Vagina (tissue), 2 donors: ENCODE data around the gene MCF2L. TPM values are rescaled to one million over a fixed set of nuclear protein-coding genes. Genes with fewer than 3 reads are reported as not detected.

Experiments
- DNase-seq, 2 donors: peaks; one replicate each; pipeline ENCODE4 v3.0.0-alpha.2; 2017; ENCODE audit errors: extremely low spot score in 2 of 2
- H3K27ac ChIP-seq: fragments of 200-600 bp; sonication (generic); one replicate; pipeline ENCODE4 v1.5.1; 2019
- H3K27me3 ChIP-seq: fragments of 200-600 bp; sonication (generic); one replicate; pipeline ENCODE4 v1.5.1; 2019
- H3K36me3 ChIP-seq, 2 donors: fragments of 200-600 bp; sonication (generic); one replicate each; pipeline ENCODE4 v1.5.1; 2017 to 2019
- H3K4me1 ChIP-seq: fragments of 200-600 bp; sonication (generic); one replicate; pipeline ENCODE4 v1.5.1; 2019
- H3K4me3 ChIP-seq, 2 donors: fragments of 200-600 bp; sonication (generic); 1 replicate in 1 of 2; 2 replicates in 1 of 2; pipeline ENCODE4 v1.5.1; 2016 to 2019
- H3K9me3 ChIP-seq: fragments of 200-600 bp; sonication (generic); one replicate; pipeline ENCODE4 v1.5.1; 2019
- CTCF ChIP-seq, 3 experiments: fragments of 450-650 bp in 2 of 3; fragments of 200-600 bp in 1 of 3; sonication (generic) in 1 of 3; IDR thresholded peaks; one replicate each; pipeline ENCODE4 v1.5.1; 2017 to 2019; ENCODE audit warnings: antibody characterized with exemption in 3 of 3, mild to moderate bottlenecking in 2 of 3, moderate library complexity in 2 of 3
- POLR2A ChIP-seq, 2 donors: fragments of 450-650 bp; IDR thresholded peaks; one replicate each; pipeline ENCODE4 v1.6.1; 2017; ENCODE audit warnings: antibody characterized with exemption in 2 of 2, mild to moderate bottlenecking in 2 of 2, moderate library complexity in 2 of 2
- POLR2AphosphoS5 ChIP-seq, 2 donors: sonication (generic); formaldehyde crosslinking; IDR thresholded peaks; one replicate each; pipeline ENCODE4 v1.9.0; 2017; ENCODE audit warnings: antibody characterized with exemption in 2 of 2, mild to moderate bottlenecking in 2 of 2, low read depth in 1 of 2; ENCODE audit not compliant: insufficient read depth in 1 of 2
- intact Hi-C: fragments of 100-400 bp; cut with DNase I; formaldehyde crosslinking; loops from one replicate; pipeline ENCODE4 v1.15.1; 2023
- total RNA-seq: library from RNA; depleted of rRNA; stranded (reverse); fragments of >200 nt; gene quantifications from one replicate; pipeline ENCODE4 v1.2.3, GENCODE V29; 2016

MCF2L gene
- total RNA-seq, 1 donor from 2014 or later, result 45.4 TPM

DNA sequence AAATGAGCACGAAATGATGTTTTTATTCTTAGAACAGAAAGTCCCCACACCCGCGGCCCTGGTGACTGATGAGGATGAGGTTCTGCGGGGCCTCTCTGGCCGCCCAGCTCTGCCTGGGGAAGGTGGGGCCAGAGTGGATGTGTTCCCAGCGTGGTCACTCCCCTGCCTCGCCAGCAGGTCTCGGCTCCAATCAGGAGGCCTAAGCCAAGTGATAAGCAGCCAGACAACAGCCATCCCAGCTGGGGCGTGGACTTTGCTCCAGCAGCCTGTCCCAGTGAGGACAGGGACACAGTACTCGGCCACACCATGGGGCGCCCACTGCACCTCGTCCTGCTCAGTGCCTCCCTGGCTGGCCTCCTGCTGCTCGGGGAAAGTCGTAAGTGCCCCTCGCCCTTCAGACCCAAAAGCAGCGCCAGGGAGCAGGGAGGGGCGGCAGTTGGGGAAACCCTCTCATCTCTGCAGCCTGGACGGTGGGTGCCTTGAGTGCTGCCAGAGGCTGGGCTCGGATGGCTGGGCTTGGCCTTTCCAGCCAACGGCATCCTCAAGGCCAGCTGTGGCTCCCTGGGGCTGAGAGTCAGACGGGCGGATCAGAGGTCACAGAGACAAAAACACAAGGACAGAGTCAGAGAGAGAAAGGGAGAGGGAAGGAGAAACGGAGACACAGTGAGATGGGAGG lies 153.7 kb downstream of the MCF2L start, which contains the start of gene F10:
F10 (plus strand) TSS at position 250 of the 676 bp plus-strand sequence; CDS start at position 307, 57 bp downstream.
- Histone ChIP-seq H3K4me1 (peaks cover 18% of the 10 kb centered on the region), H3K27ac (peak within 1 kb of the TSS; percentile 87), H3K36me3 (no peaks in the 10 kb centered on the region), H3K9me3 (no peaks in the 10 kb centered on the region), H3K27me3 (no peaks in the 10 kb centered on the region), H3K4me3 (peak within 1 kb of the TSS; percentile 38 to 39)
- intact Hi-C loops, result no loop called here
- DNase-seq, result peak in 1 of 2 donors; percentile 87
- peak in 1 of 2 donors; percentile 17 for TF ChIP-seq POLR2A (IDR thresholded peaks at IDR 0.05)
- TF ChIP-seq POLR2AphosphoS5 (IDR thresholded peaks at IDR 0.05; ENCODE audit: insufficient read depth in 1 of 2, low read depth in 1 of 2), result peak in 1 of 2 donors; percentile 78
- no peak for TF ChIP-seq CTCF (IDR thresholded peaks at IDR 0.05)

- Histone ChIP-seq H3K4me1 (peaks cover 18% of the 10 kb centered on the region), H3K36me3 (no peaks in the 10 kb centered on the region), H3K9me3 (no peaks in the 10 kb centered on the region), H3K27me3 (no peaks in the 10 kb centered on the region), H3K4me3 (peak overlapping the region; percentile 38 to 39), H3K27ac (peak overlapping the region; percentile 87)
- TF ChIP-seq CTCF (IDR thresholded peaks at IDR 0.05) (no peak), POLR2A (IDR thresholded peaks at IDR 0.05) (no peak), POLR2AphosphoS5 (IDR thresholded peaks at IDR 0.05; ENCODE audit: insufficient read depth in 1 of 2, low read depth in 1 of 2) (no peak)
- intact Hi-C loops, result no loop called here
- DNase-seq, result peak in 1 of 2 donors; percentile 85
These were observed 154.5 kb downstream of the MCF2L start for GRCh38 chr13:113123226-113124201.

GRCh38 chr13:113124211-113124970 lies 155.4 kb downstream of the MCF2L start:
- DNase-seq, result peak in 1 of 2 donors; percentile 75
- Histone ChIP-seq H3K4me1 (peaks cover 18% of the 10 kb centered on the region), H3K27me3 (no peaks in the 10 kb centered on the region), H3K27ac (no peak overlapping the region), H3K36me3 (no peaks in the 10 kb centered on the region), H3K9me3 (no peaks in the 10 kb centered on the region), H3K4me3 (no peak overlapping the region)
- TF ChIP-seq POLR2A (IDR thresholded peaks at IDR 0.05) (no peak), POLR2AphosphoS5 (IDR thresholded peaks at IDR 0.05; ENCODE audit: insufficient read depth in 1 of 2, low read depth in 1 of 2) (no peak), CTCF (IDR thresholded peaks at IDR 0.05) (no peak)
- intact Hi-C loops, result no loop called here

- Histone ChIP-seq H3K4me3 (no peak overlapping the region), H3K4me1 (peaks cover 27% of the 10 kb centered on the region), H3K27me3 (no peaks in the 10 kb centered on the region), H3K9me3 (no peaks in the 10 kb centered on the region), H3K27ac (no peak overlapping the region), H3K36me3 (no peaks in the 10 kb centered on the region)
- intact Hi-C loops, result no loop called here
- TF ChIP-seq POLR2AphosphoS5 (IDR thresholded peaks at IDR 0.05; ENCODE audit: insufficient read depth in 1 of 2, low read depth in 1 of 2) (no peak), CTCF (IDR thresholded peaks at IDR 0.05) (no peak)
- DNase-seq, result no peak
These were observed 156.7 kb downstream of the MCF2L start for GRCh38 chr13:113125506-113126264.
